Suppressor macrophage (primary cell): ENCODE results near the gene ITPRIP.

Experiments used
- DNase-seq, 4 experiments: peaks; one replicate each; pipeline ENCODE4 v3.0.0-alpha.2; 2020 to 2022

The ITPRIP gene

DNA sequence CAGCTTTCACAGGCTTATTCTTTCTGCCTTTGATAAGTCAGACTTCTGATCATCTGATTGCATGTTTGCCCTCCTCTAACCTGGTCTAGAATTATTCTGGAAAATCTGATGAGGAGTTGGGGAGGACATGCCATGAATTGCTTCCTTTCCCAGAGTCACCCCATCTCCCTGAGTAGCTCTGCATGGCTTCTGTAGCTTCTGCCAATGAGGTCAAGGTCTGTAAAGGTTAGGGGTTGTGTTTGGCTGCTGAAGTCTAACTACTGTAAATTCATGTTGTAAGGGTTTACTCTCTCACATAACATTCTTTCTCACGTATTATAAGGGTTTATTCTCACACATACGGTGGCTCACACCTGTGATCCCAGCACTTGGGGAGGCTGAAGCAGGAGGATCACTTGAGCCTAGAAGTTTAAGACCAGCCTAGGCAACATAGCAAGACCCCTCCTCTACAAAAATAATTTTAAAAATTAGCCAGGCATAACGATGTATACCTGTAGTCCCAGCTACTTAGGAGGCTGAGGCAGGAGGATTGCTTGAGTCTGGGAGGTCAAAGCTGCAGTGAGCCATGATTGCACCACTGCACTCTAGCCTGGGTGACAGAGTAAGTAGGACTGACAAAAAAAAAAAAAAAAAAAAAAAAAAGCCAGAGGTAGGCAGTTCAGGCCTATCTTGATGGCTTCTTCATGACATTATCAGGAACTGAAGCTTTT, 58.6 kb downstream of the ITPRIP start:
- no peak for DNase-seq

DNA sequence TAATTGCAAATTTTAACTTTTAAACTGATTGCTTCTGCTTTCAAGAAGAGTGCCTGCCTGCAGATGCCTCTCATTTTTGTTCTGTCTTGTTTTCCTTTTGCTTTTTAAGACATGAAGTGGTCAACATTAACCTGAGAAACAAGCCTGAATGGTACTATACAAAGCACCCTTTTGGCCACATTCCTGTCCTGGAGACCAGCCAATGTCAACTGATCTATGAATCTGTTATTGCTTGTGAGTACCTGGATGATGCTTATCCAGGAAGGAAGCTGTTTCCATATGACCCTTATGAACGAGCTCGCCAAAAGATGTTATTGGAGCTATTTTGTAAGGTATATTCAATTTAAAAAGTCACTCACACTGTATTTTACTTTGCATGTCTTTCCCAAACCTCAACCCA, 60.5 kb downstream of the ITPRIP start:
- DNase-seq: no peak

DNA sequence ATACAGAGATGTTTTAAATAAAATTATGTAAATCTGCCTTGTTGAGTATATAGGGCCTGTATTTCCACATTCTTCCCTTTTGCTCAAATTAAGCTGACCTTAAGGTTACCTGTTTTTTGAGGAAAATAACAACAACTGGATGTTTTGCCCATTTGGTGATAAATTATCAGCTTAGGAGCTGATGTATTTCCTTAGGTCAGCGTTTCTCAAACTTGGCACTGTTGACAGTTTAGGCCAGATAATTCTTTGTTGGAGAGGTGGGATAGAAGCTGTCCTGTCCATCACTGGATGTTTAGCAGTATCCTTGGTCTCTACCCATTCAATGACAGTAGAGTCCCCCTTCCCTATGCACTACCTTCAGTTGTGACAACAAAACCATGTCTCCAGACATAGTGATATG, 62.1 kb downstream of the ITPRIP start:
- DNase-seq: no peak

DNA sequence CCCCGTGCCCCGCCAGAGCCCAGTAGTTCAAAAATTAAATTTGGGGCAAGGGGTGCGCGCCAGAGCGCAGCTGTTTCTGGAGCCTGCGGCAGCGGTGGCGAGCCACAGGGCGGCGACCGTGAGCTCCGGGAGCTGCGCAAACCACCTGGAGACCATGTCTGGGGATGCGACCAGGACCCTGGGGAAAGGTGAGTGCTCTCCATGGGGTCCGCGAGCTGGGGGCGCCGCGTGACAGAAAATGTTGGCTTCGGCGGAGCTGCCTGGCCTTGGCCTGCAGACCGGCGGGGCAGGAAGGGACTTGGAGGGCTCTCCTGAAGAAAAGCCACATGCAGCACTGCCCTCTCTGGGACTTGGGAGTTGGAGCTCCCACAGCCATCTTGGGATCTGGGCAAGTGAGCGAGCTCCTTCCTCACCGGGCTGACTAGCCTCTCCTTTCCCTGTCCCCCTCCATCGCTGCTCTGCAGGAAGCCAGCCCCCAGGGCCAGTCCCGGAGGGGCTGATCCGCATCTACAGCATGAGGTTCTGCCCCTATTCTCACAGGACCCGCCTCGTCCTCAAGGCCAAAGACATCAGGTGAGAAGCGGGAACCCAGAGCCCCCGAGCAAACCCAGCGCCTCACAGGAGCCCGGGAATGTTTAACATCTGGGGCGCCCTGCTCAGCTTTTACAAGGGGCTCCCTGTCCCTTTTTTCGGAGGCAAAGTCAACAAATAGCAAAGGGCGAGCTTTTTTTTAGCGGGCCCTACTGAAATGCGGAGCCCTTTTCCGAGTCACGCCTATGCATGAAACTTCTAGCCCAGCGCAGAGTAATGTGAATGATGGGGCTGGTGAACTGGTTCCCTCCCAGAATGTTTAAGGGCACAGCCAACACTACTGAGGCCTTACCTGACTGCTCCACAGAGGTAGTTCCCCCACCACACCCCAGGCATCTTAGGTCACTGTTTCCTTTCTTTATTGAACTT, 63.2 kb downstream of the ITPRIP start:
- DNase-seq: peak in 3 of 4 experiments; percentile 31 to 67 (median 55)

DNA sequence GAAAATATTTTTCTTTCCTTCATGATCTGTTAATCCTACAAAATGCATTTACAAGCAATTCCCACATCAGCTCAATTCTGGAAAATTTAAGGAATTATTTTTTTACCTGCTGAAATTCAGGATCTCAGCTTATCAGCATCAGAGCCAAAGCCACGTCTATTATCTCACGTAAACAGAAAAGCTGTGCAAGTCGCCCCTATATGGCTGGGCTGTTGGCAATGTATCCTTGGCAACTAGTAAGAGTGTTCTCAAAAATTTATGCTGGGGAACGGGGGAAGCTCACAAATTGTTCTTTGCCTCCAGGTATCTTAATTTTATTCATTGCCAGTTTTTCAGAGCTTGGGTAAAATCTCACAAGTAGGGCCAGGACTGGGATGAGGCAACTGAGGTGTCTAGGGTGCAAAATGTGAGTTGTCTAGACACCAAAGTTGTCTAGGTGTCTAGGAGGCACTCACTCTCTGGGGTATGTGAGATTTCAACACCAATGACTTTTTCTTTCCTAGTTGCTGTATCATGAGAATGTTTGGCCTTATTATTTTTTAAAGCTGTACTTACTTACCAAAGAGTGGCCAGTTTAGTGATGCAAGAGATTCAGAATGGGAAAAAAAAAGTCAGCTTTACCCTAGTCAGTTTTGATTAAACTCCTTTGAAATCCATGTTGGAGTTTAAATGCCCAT, 64.2 kb downstream of the ITPRIP start:
- no peak for DNase-seq

DNA sequence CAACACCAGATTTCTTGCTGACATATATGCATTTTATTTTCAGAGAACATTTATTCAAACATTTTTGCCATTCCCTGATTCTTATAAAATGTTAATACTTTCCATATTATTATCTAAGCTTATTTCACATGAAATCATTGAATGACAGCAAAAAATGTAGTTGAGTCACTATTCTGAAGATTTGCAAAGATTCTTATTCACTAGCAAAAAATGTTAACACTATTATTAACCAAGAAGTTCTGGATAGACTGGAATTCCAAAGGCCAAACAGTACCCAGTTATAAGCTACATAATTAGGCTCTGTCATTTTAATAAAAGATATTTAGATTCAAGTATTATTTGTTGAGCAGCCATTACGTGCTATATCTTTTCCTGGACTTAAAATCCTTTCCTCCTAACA, 65.0 kb downstream of the ITPRIP start:
- no peak for DNase-seq

DNA sequence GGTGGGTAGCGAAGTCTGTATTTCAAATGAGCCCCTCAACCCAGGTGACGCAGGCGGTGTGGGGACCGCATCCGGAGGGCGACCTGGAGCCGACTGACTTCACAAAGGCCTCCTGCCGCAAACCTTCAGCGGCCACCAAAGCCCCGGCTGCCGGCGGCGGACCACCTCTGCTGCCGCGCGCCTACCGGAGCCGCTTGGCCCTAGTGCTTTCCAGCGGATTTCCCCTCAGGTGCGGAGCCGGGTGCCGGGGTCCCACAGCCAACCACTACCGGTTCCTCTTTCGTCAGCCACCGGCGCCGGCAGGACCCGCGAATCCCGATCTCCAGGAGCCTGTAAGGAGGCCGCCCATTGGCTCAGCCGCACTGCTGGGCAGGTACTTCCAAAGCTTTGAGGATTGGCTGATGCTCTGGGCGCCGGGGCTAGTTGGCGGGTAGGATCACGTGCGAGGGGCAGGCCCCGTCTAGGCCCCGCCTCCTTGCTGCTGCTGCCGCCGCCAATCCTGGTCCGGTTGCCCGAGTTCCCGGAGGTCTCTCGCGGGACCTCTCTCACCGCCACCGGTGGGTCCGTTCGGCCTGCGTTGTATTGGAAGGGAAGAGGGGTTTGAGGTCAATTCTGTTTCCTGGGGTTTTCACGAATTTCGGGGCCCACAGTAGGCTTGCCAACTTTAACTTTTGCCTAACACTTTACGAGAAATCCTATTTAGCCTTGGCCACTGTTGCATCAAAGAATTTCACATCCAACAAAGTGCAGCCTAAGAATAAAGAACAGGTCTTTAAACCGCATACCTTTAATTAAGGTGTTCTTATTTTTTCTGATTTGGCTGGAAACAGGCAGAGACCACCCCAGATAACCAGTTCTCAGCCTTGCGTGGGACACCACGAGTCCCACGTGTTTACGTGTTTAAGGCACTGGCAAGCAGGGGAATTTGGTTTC, 69.3 kb downstream of the ITPRIP start, which contains the start of gene GSTO2:
GSTO2 (plus strand) TSS at position 472 of the 933 bp plus-strand sequence. CDS start 5,732 bp downstream, outside the sequence.
- peak; percentile 96 to 98 (median 97) for DNase-seq

DNA sequence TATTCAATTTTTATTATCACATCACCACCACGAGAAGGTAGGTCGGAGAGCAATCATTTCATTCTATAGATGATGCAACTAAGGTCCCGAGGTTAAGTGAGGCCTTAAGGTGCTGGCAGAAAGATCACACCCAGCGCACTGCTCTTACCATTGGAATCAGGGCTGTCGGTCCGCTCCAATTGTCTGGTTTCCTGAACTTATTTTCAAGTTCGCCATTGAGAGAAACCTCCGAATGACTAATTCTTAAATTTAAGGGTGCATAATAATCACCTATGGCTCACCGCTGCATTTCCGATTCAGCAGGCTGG, 69.9 kb downstream of the ITPRIP start:
- peak in 2 of 4 experiments; percentile 30 to 34 for DNase-seq

DNA sequence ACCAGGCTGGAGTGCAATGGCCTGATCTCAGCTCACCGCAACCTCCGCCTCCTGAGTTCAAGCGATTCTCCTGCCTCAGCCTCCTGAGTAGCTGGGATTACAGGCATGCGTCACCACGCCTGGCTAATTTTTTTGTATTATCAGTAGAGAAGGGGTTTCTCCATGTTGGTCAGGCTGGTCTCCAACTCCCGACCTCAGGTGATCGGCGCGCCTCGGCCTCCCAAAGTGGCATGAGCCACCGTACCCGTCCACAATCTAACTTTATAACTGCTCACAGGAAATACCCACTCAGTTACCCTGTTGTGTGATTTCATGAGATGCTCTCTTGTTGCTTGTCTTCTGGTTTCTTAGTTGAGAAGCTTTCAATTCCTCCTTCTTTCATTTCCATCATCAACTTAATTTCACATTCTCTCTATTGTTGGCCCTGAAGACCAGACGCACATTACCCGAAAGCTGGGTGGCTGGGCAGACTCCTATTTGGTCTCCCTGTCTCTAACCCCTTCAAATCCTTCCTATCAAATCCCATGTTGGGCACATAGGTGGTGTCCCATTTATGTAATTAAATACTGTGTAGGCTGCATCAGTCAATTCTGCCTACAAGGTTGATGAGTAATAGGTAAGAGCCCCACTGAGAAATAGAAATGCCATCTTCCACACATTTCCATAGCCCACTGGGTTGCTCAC, 70.4 kb downstream of the ITPRIP start:
- DNase-seq: no peak

DNA sequence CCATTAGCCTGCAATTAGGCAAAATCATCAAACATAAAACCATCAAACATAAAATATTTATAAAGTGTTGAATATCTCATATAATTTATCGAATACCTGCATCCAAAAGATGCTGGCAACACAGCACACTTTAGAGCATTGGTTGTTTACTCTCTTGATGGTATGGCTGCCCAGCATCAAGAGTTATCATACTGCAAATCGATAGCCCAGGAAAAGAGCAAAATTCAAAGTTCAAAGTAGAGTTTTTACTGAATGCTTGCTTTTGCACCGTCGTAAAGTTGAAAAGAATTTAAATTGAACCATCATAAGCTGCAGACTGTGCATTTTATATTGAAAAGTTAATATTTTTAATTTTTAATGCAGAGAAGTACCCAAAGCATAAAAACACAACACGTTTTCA, 73.5 kb downstream of the ITPRIP start:
- no peak for DNase-seq

DNA sequence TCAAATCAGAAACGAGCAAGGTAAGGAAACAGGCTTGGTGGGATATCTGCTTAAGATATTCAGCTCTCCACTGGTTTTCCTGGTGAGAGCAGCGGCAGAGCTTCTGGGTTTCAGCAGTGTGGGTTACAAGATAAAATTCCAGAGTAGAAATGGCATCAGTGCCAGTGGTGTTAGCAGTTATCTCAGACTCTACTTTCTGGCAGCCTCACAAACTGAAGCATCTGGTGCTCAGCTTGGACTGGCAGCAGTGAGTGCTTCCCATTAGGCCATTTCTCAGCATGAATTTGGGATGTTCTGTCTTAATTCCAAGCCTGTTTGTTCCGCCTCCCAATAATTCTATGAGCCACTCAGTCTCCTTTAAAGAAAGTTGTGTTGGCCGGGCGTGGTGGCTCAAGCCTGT, 76.2 kb downstream of the ITPRIP start:
- no peak for DNase-seq

DNA sequence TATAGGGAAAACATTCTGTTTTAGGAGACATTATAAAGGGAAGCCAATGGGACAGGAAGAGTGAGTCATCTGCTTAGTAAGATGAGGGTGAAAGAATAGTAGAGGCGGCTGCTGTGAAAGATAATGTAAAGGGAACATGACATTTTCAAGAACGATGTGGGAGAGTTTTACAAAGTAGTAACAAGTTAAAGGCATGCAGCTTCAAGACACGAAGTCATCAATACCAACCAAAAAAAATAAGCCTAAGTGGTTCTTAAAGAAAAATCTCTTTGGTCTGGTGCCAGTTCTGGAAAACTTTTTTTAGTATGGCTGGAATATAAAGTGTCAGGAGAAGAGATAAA, 77.5 kb downstream of the ITPRIP start:
- peak; percentile 33 to 83 (median 66) for DNase-seq

DNA sequence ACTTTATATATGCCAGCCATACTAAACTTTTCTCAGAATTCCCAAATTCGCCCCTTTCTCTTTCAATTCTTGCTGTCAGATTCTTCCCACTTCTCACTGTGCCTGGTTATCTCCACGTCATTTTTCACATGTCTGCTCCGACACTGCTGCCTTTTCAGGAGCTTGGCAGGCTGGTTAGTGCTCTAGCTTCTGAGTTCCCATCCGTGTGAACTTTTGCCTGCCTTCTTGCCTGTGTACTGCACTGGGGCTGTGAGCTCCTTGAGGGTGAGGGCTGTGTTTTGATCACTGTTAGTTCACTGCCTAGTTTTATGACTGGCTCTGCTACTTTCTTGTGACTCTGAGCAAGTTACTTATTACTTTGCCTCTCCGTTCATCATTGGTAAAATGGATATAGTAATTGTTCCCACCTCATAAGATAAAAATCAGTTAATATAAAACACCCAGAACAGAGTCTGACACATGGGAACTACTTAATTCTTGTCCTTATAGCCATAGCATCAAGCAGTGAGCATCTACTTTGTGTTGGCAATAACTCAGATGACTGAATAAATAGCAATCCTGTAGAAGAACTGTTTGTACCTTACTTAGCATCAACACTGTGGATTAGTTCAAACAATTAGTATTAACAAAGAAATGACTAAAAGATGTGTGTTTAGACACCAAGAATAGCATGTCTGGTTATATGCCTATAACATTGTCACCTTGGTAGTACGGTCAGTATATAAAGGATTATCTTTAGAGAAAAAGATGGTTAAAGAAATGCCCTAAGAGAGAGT, 78.1 kb downstream of the ITPRIP start:
- DNase-seq: peak in 3 of 4 experiments; percentile 31 to 36 (median 35)
